MM.1S (cell line): ENCODE results near the gene CD80.

Source experiments
- EZH2 ChIP-seq: fragments of 300-600 bp; sonication (generic); optimal IDR thresholded peaks from 2 replicates; pipeline ENCODE3; 2017; ENCODE audit warnings: low read depth, mild to moderate bottlenecking, antibody characterized with exemption, low read length, mixed read lengths
- EZH2phosphoT487 ChIP-seq: fragments of 300-600 bp; sonication (generic); IDR thresholded peaks from 2 replicates; pipeline ENCODE4 v1.6.1; 2018; ENCODE audit warnings: antibody characterized with exemption, low read length
- TF ChIP-seq, protein P1 (sequence below): fragments of 300-600 bp; sonication (generic); IDR thresholded peaks from 2 replicates; pipeline ENCODE4 v1.5.1; 2016; ENCODE audit warnings: antibody characterized with exemption, low read length, mixed read lengths

DNA sequence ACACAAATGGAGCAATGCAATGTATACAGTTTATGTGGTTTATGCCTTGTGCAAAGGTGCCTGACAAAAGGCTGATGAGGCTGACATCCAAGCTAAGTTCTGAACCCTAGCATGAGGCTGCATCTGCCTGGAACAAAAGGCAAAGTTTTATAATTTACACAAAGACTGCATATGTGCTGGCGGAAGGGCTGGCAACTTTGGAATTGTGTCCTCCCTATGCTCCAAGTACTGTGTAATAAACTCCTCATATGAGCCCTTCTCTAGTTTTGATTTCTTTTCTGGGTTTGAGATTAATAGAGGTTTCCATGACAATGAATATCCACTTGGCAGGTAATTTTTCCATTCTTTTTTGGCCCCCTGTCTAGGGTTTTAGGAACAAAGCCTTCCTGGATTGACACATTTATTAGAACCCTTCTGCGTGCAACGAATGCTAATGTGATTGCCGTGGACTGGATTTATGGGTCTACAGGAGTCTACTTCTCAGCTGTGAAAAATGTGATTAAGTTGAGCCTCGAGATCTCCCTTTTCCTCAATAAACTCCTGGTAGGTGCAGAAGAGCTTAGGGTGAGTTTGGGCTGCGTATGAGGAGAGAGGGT, 49.1 kb upstream of the CD80 start:
- TF ChIP-seq, protein P1, sequence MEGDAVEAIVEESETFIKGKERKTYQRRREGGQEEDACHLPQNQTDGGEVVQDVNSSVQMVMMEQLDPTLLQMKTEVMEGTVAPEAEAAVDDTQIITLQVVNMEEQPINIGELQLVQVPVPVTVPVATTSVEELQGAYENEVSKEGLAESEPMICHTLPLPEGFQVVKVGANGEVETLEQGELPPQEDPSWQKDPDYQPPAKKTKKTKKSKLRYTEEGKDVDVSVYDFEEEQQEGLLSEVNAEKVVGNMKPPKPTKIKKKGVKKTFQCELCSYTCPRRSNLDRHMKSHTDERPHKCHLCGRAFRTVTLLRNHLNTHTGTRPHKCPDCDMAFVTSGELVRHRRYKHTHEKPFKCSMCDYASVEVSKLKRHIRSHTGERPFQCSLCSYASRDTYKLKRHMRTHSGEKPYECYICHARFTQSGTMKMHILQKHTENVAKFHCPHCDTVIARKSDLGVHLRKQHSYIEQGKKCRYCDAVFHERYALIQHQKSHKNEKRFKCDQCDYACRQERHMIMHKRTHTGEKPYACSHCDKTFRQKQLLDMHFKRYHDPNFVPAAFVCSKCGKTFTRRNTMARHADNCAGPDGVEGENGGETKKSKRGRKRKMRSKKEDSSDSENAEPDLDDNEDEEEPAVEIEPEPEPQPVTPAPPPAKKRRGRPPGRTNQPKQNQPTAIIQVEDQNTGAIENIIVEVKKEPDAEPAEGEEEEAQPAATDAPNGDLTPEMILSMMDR = no peak
- TF ChIP-seq EZH2 (no peak), EZH2phosphoT487 (no peak)
